ENCODE results near the gene ENTHD1. TPM values are rescaled to one million over a fixed set of nuclear protein-coding genes. Genes with fewer than 3 reads are reported as not detected.
A peak's percentile ranks its signal among the peaks of the same experiment; 100 is the strongest.

ENTHD1 gene
- total RNA-seq, 1 experiment from 2014 or later, result not detected

DNA sequence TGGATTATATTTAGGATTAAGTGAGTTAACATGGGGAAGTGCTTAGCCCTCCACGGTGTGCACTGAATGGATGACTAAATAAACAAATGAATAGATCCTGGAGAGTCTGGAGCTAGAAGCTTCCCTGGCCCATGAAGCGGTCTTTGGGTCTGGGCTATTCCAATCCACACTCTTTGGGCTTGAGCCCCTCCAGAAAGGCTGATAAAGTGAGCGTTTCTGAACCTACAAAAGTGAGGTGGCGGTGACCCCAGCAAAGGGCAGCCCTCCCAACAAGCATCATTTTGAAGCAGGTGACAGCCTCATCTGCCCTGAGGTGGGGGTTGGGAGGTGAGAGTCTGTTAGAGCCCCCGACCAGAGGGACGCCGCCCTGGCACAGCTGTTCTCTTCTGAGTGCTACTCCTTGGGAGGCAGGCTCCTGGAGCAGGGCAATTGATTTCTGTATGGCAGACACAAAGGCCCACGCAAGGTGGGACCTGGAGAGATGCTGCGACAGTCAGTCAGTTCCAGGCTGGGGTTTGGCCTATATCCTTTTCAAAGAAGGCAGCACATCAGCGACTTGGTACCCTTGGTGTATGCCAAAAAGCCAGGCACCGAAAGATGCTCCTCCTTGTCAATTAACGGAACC, 165.2 kb downstream of the ENTHD1 start:
- Mint-ChIP-seq H3K4me3 (ENCODE audit: low read depth, unreplicated experiment) (no peak overlapping the region), H3K36me3 (ENCODE audit: insufficient read depth, unreplicated experiment) (no peaks in the 10 kb centered on the region), H3K4me1 (ENCODE audit: low read depth, unreplicated experiment) (no peaks in the 10 kb centered on the region), H3K27ac (ENCODE audit: unreplicated experiment) (no peak overlapping the region), H3K9me3 (ENCODE audit: low read depth, unreplicated experiment) (no peaks in the 10 kb centered on the region), H3K27me3 (ENCODE audit: unreplicated experiment) (peaks cover 78% of the 10 kb centered on the region)
- BruUV-seq (replicated peaks), result no TSS peak
- intact Hi-C loops (cut with micrococcal nuclease; ENCODE audit: unreplicated experiment), result no loop called here
- CTCF ChIA-PET, result no interaction called here
- no peak for DNase-seq
- TF ChIP-seq, protein P1, sequence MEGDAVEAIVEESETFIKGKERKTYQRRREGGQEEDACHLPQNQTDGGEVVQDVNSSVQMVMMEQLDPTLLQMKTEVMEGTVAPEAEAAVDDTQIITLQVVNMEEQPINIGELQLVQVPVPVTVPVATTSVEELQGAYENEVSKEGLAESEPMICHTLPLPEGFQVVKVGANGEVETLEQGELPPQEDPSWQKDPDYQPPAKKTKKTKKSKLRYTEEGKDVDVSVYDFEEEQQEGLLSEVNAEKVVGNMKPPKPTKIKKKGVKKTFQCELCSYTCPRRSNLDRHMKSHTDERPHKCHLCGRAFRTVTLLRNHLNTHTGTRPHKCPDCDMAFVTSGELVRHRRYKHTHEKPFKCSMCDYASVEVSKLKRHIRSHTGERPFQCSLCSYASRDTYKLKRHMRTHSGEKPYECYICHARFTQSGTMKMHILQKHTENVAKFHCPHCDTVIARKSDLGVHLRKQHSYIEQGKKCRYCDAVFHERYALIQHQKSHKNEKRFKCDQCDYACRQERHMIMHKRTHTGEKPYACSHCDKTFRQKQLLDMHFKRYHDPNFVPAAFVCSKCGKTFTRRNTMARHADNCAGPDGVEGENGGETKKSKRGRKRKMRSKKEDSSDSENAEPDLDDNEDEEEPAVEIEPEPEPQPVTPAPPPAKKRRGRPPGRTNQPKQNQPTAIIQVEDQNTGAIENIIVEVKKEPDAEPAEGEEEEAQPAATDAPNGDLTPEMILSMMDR (IDR thresholded peaks at IDR 0.05; ENCODE audit: unreplicated experiment), result no peak

DNA sequence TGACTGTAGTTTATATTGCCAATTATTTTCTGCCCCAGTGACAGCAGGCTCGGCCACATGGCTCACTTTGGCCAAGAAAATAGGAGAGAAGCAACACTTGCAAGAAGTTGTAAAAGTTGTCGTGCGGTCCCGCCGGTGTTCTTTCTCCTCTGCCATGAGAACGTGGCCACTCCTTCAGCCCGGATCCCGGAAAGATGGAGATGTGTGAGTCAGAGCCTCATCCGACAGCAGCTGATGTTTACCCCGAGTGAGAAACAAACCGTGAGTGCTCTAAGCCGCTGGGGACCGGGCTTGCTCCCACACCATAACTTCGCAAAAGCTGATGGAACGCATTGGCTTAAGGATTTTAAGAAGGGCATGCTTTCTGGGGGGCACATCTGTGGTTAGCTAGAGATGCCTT, 166.0 kb downstream of the ENTHD1 start:
- TF ChIP-seq, protein P1 (IDR thresholded peaks at IDR 0.05; ENCODE audit: unreplicated experiment), result no peak
- H3K27me3 Mint-ChIP-seq (ENCODE audit: unreplicated experiment), result peaks cover 78% of the 10 kb centered on the region
- no peaks in the 10 kb centered on the region for H3K9me3 Mint-ChIP-seq (ENCODE audit: low read depth, unreplicated experiment)
- DNase-seq, result peak; percentile 32
- H3K4me1 Mint-ChIP-seq (ENCODE audit: low read depth, unreplicated experiment), result no peaks in the 10 kb centered on the region
- H3K27ac Mint-ChIP-seq (ENCODE audit: unreplicated experiment), result no peak overlapping the region
- no TSS peak for BruUV-seq (replicated peaks)
- no peaks in the 10 kb centered on the region for H3K36me3 Mint-ChIP-seq (ENCODE audit: insufficient read depth, unreplicated experiment)
- CTCF ChIA-PET, result no interaction called here
- H3K4me3 Mint-ChIP-seq (ENCODE audit: low read depth, unreplicated experiment), result no peak overlapping the region
- intact Hi-C loops (cut with micrococcal nuclease; ENCODE audit: unreplicated experiment), result no loop called here

DNA sequence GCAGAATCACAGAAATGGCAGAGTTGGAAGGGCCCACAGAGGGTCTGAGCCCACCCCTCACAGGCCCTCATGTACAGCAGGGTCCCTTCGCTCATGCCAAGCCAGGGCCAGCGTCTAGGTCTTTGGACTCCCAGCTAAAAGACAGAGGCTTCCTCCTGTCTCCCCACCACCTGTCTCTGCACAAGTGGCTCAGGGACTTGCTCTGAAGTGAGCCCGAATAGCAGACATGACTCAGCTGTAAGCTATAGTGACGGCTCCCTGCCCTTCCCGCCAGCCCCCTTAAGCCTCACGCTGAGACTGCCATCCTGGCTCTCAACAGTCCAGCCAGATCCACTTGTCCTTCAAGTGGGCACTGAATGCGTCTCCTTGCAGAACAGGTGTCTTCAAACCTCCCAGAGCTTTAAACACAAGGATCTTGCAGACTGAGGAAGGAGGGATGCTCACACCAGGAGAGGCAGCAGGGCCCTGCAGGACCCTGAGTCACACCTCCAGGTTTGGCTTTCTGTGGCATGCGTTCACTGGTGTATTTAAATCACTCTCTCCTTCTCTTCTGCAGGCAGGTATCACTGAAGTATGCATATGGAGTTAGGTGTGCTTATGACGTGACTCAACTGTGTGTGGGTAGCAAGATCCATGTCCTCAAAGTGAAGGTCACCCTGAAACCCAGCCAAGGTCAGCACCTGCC, 168.1 kb downstream of the ENTHD1 start:
- H3K4me1 Mint-ChIP-seq (ENCODE audit: low read depth, unreplicated experiment), result no peaks in the 10 kb centered on the region
- BruUV-seq (replicated peaks), result no TSS peak
- intact Hi-C loops (cut with micrococcal nuclease; ENCODE audit: unreplicated experiment), result no loop called here

DNA sequence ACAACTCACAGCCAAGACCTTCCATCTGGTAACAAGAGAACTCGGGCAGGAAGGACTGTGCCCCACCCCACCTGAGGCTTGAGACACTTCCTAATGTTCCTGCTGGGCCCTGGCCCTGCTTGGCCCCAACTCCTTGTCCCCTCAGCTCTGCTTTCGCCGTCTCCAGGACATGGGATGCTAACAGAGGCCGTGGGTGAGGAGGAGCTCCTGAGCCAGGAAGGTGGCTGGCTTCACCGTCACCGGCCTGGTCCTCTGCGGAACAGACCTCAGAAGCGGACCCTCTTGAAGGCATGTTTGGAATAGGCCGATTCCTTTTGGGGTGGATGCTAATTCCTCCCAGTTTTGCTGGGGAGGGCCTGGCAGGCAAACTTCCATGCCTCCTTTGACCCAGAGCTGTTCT, 168.7 kb downstream of the ENTHD1 start:
- Mint-ChIP-seq H3K4me1 (ENCODE audit: low read depth, unreplicated experiment) (no peaks in the 10 kb centered on the region), H3K4me3 (ENCODE audit: low read depth, unreplicated experiment) (no peak overlapping the region), H3K9me3 (ENCODE audit: low read depth, unreplicated experiment) (no peaks in the 10 kb centered on the region), H3K27me3 (ENCODE audit: unreplicated experiment) (peaks cover 90% of the 10 kb centered on the region), H3K27ac (ENCODE audit: unreplicated experiment) (no peak overlapping the region), H3K36me3 (ENCODE audit: insufficient read depth, unreplicated experiment) (no peaks in the 10 kb centered on the region)
- DNase-seq, result no peak
- CTCF ChIA-PET, result no interaction called here
- intact Hi-C loops (cut with micrococcal nuclease; ENCODE audit: unreplicated experiment), result no loop called here
- TF ChIP-seq, protein P1 (IDR thresholded peaks at IDR 0.05; ENCODE audit: unreplicated experiment), result no peak
- BruUV-seq (replicated peaks), result no TSS peak

More for the DNA sequence above, 168.1 kb downstream of the ENTHD1 start:
- peaks cover 84% of the 10 kb centered on the region for H3K27me3 Mint-ChIP-seq (ENCODE audit: unreplicated experiment)
- H3K27ac Mint-ChIP-seq (ENCODE audit: unreplicated experiment), result no peak overlapping the region
- CTCF ChIA-PET, result no interaction called here
- DNase-seq, result no peak
- TF ChIP-seq, protein P1 (IDR thresholded peaks at IDR 0.05; ENCODE audit: unreplicated experiment), result no peak
- H3K4me3 Mint-ChIP-seq (ENCODE audit: low read depth, unreplicated experiment), result no peak overlapping the region
- H3K36me3 Mint-ChIP-seq (ENCODE audit: insufficient read depth, unreplicated experiment), result no peaks in the 10 kb centered on the region
- no peaks in the 10 kb centered on the region for H3K9me3 Mint-ChIP-seq (ENCODE audit: low read depth, unreplicated experiment)

Measured in Calu3 (cell line).